Left lobe of liver (tissue), 2 donors: Measurements from ENCODE around the gene PRC1. TPM values are rescaled to one million over a fixed set of nuclear protein-coding genes. Genes with fewer than 3 reads are reported as not detected.
A peak's percentile ranks its signal among the peaks of the same experiment; 100 is the strongest.
"Not testable (repeated sequence)": the region's sequence is repeated elsewhere in the genome, so short reads cannot be mapped to it uniquely, and the experiment has no call there.

Experiments
- ATAC-seq: fragments of 200-7000 bp; cut with Tn5 transposase; one replicate; pipeline ENCODE4 v1.9.1; 2020; ENCODE audit warnings: mild to moderate bottlenecking, moderate library complexity
- DNase-seq: peaks from one replicate; pipeline ENCODE4 v3.0.0-alpha.2; 2020; ENCODE audit warnings: low spot score
- total RNA-seq: library from RNA; stranded (reverse); gene quantifications from one replicate; pipeline ENCODE4 v1.2.1, GENCODE V29; 2021
- donor health status: DM: no; HTN: no; CAD: no; lungs with moderate emphysema.
- donor health status: DM: no; HTN: yes; CAD: no.

PRC1 gene
- total RNA-seq, 1 donor from 2014 or later: 1.2 TPM

- ATAC-seq: peak; percentile 78
- peak; percentile 96 for DNase-seq
These were observed 59.2 kb downstream of the PRC1 start, which contains the start of gene UNC45A for GRCh38 chr15:90934949-90935751. Gene UNC45A, plus strand, starts transcription at chr15:90935285. Its CDS starts 40 bp downstream, at chr15:90935325.

- DNase-seq: peak; percentile 85
- peak; percentile 56 for ATAC-seq
These were observed 59.9 kb downstream of the PRC1 start for GRCh38 chr15:90934256-90934948.

GRCh38 chr15:90933301-90933700 is 61.0 kb downstream of the PRC1 start:
- ATAC-seq (no peak), DNase-seq (no peak)

- no peak for DNase-seq
- no peak for ATAC-seq
These were observed 61.7 kb downstream of the PRC1 start for GRCh38 chr15:90932660-90932991.

GRCh38 chr15:90931828-90932659 is 62.3 kb downstream of the PRC1 start, which contains the start of gene HDDC3:
Gene HDDC3, minus strand, starts transcription at chr15:90932549. Its CDS starts 9 bp downstream, at chr15:90932540.
- ATAC-seq (peak; percentile 71), DNase-seq (peak; percentile 91)

- no peak for ATAC-seq
- no peak for DNase-seq
These were observed 62.8 kb downstream of the PRC1 start for GRCh38 chr15:90931575-90931827.

GRCh38 chr15:90930861-90931574 is 63.3 kb downstream of the PRC1 start:
- DNase-seq (no peak), ATAC-seq (no peak)

GRCh38 chr15:90929246-90930019 is 64.9 kb downstream of the PRC1 start:
- DNase-seq (no peak), ATAC-seq (peak; percentile 1)

- ATAC-seq: not testable (repeated sequence)
These were observed 66.2 kb downstream of the PRC1 start for GRCh38 chr15:90928106-90928505.

GRCh38 chr15:90926766-90927165 is 67.6 kb downstream of the PRC1 start:
- not testable (repeated sequence) for ATAC-seq, DNase-seq

More at GRCh38 chr15:90928106-90928505, 66.2 kb downstream of the PRC1 start:
- DNase-seq: not testable (repeated sequence)

- DNase-seq (no peak), ATAC-seq (no peak)
These were observed 70.0 kb downstream of the PRC1 start for GRCh38 chr15:90924375-90924774.

GRCh38 chr15:90922712-90923322 is 71.5 kb downstream of the PRC1 start:
- peak; percentile 41 for ATAC-seq
- not testable (repeated sequence) for DNase-seq

- no peak for ATAC-seq
- DNase-seq: no peak
These were observed 72.4 kb downstream of the PRC1 start for GRCh38 chr15:90921887-90922286.

GRCh38 chr15:90918835-90919234 is 75.5 kb downstream of the PRC1 start:
- no peak for DNase-seq
- ATAC-seq: no peak

GRCh38 chr15:90918034-90918788 is 76.1 kb downstream of the PRC1 start:
- DNase-seq (no peak), ATAC-seq (no peak)

- no peak for DNase-seq
- no peak for ATAC-seq
These were observed 76.8 kb downstream of the PRC1 start for GRCh38 chr15:90917569-90917968.

GRCh38 chr15:90916461-90916860 is 77.9 kb downstream of the PRC1 start:
- DNase-seq: no peak
- ATAC-seq: no peak
